Measurements from ENCODE around the gene EPHA1.

The EPHA1 gene
- total RNA-seq, result 65.3 to 111 reads per million in 2 donors

DNA sequence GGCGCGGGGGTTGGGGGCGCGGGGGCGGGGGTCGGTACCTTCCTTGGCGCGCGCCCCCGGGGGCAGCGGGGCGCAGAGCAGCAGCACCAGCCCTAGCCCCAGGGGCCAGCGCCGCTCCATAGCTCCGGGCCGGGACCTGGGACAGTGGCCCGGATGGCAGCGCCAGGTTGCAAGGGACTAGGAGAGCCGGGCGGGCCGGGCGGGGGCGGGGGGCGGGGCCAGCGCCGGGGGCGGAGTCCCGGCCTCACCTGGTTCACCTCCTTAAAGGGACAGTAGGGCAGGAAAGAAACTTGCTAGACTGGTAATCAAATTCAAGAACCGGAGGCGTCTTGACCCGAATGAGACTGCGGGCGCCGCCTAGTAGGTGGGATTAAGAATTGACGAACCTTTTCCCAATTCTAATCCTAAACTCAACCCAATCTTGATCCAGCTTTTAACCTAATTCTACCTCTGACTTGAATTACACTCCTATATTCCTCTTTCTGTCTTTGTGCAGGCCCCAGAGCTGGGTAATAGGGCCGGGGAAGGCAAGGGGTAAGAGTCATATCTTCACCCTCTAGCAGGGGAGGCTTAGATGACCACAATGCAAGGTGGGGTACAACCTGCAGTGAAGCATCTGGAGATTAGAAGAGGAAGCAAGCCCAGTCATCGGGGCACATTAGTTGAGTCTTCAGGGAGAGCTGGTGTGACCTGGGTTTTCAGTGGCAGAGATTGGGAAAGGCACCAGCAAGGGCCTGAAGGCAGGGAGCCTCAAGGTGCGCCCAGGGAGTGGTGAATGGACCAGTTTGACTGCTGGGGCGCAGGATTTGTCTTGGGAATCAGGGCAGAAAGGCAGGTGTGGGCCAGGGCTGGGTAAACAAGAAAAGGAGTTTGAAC is at the start of gene EPHA1:
EPHA1 (minus strand) TSS at position 171 of the 876 bp plus-strand sequence; CDS start at position 120, 51 bp downstream.
- DNase-seq, result no peak

DNA sequence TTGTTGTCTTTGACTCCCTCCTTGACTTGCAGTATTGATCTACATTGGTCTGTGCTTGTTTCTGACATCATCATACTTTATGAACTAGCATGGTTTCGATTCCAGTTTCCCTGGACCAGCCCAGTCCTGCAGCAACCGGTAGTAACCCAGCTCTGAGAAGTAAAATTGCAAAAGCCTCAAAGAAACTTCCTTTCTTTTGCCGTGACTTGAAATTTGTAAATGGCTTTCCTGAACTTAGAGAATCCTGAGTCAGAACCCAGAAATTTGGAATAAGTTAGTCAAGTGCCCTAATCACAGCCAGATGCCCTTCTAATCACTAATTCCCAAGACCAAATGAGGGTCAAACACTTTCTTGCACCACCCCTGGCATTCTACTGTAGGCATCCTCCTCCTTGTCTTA is 49.6 kb upstream of the EPHA1 start:
- DNase-seq, result no peak

DNA sequence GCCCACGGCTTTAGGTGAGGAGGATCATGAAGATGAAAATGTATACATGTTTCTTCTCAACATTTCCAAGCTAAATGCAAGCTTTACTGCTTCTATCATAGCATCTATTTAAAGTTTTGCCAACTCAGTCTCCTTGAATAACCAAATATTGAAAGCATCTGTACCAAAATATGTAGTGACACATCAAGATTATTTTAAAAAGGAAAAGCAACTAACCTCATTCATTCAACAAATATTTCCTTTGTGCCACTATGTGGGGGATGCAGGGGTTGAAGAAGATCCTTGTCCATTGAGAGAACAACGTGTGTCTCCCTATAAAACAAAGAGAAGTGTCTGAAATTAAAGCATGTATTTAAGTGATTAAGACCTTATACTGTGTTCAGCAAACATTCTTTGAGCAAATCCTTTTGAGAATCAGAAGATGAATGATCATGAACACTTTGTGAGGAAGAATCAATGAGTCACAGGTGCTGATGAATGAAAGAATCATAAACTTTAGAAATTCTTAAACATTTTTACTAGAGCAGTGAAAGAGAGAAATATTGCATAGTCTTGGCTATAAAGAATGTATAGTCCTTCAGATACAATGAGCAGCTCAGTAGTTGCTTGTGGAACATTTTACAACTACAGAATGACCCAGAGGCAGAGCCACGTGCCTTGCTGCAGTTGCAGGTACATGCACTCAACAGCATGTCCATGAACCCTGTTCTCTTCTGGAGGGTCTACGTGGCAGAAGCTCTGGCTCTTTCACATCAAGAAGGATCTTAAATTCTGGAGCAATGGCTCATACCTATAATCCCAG is 48.5 kb upstream of the EPHA1 start:
- DNase-seq, result no peak

DNA sequence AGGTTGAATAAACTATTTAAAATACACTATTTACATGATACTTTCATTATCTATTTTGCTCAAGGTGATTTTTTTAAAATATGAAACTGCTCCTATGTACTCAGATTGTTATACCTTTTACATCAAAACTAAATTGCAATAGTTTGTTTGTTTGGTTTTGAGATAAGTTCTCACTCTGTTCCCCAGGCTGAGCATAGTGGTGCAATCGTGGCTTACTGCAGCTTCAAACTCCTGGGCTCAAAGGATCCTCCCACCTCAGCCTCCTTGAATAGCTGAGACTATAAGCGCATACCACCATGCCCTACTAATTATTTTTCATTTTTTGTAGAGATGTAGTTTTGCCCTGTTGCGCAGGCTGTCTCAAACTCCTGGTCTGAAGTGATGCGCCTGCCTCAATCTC is 47.3 kb upstream of the EPHA1 start:
- DNase-seq, result no peak

DNA sequence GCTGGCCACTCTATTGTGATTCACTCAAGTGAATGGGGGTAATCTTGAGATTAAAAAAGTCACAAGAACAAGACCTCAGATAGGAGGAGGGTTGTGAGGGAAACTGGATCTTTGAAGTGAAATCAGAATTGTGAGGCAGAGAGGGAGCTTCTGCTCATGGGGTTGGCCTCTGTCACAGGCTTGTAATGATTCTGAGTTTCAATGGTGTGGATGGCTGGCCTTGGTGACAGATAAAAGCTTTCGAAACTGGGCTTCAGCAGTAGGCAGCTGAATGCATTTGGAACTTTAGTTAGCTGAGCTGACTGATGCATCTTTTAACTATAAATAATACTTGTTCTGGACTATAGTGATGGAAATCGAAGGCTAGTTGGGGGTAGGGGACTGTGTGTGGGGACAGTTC is 46.8 kb upstream of the EPHA1 start:
- DNase-seq, result no peak

DNA sequence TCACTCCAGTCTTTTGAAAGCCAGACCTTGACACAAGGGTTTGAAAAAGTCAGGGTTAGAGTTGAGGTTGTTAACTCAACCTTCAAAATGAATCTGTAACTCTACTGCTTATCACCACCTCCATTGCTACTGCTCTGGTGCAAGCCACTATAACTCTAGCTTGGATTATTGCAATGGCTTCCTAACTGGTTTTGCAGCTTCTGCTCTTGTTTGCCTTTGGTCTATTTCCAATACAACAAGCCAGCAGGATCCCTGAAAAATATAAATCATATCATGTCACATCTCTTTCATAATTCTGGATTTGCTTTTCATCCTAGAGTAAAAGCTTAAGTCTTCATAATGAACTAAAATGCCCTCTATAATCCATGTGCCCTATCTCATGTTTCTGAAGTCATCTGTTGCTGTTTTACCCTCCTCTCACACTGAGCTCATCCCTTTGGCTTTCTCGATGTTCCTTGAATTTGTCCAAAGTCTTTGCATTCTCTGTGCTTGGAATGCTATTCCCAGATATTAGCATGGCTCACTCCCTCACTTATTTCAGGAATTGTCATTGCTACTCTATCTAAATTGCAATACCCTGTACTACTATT is 45.5 kb upstream of the EPHA1 start:
- DNase-seq, result no peak

DNA sequence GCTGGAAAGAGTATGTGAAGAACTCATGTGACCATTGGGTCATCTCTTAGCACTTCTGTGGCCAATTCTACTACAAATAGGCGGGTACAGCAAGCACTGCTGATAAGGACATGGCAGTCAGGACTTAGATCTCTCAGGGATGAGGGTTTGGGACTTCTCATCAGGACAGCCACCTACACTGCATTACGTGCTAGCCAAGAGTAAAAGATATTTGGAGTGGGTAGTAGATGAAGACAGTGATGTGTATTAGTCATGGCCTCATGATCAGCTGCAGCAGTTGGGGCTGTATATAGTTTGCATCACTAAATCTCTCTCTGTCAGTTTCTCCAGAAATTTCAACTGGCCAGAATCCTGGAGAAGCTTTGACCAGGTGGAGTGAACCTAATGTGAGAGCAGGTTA is 43.8 kb upstream of the EPHA1 start:
- DNase-seq, result no peak

DNA sequence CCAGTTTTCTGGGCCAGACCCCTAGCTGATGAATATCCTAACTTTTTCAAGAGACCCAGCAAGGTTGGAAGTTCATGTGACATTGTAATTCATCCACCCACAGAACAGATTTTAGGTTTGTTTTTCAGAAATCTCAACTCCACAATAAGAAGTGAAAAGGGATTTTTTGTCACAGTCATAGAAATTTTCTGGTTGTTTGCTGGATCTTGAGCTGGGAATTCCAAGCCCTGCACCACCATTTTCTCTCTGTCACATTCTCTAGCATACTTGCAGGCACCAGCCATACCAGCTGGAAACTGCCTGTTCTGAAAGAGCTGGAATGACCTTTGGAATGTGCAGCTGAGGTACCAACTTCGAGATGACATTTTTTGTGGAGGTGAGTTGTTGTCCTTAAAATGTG is 43.1 kb upstream of the EPHA1 start:
- DNase-seq, result no peak

DNA sequence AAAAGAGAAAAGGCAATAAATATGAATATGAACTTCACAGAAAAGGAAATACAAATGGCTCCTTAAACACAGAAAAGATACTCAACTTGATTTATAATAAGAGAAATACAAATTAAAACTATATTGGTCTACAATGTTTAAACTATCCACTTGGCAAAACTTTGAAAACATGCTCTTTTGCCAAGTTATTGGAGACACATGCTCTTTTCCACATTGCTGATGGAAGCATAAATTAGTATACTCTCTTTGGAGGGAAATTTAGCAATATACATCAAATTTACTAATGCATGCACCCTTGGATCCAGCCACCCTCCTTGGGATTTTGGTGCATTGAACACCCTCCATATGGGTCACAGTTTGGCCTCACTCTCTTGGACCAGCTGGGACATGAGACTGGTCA is 42.5 kb upstream of the EPHA1 start:
- DNase-seq, result no peak

DNA sequence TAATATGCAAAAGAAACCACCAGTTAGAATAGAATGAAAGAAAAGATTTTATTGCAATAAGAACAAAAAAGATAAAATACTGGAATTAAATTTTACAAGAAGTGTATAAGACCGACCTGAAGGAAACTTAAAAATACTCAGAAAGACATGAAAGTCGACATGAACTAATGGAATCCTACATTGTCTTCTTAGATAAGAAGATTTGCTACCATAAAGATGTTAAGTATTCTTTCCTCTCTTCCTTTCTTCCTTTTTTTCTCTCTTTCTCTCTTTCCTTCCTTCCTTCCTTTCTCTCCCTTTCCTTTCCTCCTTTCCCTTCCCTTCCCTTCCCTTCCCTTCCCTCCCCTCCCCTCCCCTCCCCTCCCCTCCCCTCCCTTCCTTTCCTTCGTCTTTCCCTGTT is 41.1 kb upstream of the EPHA1 start:
- DNase-seq, result no peak

DNA sequence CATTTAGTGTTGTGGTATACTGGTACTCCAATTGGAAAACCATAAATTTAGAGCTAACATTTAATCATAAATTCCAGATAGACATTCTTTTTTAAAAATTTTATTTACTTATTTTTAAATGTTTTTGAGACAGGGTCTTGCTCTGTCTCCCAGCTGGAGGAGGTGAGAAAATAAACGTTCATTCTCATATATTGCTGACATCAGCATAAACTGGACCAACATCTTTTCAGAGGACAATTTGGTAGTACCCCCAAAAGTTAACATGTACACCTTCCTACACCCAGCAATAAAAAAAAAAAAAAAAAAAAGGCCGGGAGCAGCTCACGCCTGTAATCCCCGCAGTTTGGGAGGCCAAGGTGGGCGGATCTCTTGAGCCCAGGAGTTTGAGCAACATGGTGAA is 39.8 kb upstream of the EPHA1 start:
- DNase-seq, result no peak

DNA sequence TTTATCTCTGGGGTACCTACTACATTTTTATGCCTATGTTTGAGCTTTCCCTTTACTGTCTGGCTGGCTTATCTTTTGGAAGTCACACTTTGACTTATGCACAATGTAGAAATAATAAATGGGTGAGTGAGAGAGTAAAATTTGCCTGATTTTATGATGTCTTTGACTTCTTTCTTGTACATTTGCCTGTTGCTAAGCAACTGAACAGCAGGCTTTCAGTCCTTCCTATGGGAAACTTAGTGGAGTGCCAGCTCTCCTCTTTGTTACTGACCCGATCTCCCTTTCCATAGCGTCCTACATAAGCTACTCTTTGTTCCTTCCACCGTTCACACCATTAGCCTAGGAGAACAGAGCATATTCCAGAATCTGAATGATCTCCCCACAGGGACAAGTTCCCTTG is 38.8 kb upstream of the EPHA1 start:
- DNase-seq, result no peak

DNA sequence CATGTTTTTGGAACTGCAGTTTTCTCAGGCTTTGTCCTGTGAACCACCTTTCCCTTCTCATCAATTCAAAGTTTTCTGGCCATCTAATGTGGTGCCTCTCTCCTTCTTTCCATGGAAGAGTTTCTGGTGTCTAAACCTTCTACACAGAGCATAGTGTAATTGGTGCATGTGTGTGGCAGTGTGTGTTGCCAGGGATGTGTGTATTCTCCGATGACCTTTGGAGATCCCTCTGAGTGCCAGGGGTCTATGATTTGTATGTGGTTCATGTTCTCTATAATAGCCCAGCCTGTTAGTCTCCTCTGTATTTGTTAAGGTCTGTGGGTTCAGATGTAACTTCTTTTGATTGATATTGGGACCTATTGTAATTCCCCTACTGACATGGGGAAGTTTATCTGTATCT is 36.1 kb upstream of the EPHA1 start:
- no peak for DNase-seq

DNA sequence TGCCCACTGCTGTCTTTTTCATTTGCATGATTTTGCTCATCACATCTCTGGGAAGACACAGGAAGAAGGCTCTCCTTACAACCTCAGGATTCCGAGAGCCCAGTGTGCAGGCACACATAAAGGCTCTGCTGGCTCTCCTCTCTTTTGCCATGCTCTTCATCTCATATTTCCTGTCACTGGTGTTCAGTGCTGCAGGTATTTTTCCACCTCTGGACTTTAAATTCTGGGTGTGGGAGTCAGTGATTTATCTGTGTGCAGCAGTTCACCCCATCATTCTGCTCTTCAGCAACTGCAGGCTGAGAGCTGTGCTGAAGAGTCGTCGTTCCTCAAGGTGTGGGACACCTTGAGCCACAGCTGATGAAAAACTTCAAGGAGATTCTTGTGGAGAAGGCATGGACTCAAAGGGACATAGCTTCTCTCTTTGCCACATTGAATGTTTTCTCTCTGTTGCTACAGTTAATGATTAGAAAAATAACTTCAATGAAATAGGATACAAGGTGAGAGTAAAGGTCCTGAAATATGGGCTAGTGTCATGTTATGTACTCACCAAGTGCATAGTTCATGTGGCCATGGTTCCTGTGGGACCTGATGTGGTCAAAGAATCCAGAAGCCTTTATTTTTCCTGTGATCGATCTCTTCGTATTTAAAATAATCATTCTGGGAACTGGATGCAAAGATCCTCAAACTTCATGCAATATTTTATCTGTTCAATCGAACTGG is 35.6 kb upstream of the EPHA1 start:
- DNase-seq, result no peak

DNA sequence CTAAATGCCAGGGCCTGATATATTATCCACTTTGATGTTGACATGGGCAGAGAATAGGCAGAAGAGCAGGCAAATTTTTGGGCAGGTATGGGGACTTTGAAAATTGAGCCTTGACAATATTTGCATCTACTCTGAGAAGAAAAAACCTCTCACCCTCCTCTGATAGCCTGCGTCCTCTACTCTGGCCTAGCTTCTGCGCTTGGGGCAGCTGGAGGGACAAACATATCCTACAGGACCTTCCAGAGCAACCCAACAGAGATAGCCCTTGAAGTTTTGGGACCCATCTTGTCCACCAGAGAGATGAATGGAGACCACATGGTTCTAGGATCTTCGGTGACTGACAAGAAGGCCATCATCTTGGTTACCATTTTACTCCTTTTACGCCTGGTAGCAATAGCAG is 34.5 kb upstream of the EPHA1 start, which contains the start of gene TAS2R60:
TAS2R60 (plus strand) TSS at position 301 of the 400 bp plus-strand sequence; CDS start at position 301, 0 bp downstream.
- no peak for DNase-seq

DNA sequence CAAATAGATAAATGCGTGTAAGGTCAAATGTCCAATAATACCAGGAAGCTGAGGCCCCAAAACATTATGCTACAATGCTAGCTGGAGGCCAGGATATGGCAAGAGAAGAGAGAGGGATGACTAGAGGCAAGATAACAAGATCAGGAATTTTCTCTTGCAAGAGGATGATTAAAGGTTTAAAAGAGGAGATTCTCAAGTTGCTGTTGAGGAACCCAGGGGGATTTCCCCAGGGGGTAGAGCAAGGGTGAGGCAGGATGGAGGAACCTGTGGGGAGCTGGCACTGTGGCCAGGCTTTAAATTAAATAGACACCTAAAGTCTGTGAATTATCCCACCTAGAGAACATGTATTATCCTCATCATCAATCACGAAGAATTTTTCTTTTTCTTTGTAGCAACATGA is 31.2 kb upstream of the EPHA1 start:
- no peak for DNase-seq

DNA sequence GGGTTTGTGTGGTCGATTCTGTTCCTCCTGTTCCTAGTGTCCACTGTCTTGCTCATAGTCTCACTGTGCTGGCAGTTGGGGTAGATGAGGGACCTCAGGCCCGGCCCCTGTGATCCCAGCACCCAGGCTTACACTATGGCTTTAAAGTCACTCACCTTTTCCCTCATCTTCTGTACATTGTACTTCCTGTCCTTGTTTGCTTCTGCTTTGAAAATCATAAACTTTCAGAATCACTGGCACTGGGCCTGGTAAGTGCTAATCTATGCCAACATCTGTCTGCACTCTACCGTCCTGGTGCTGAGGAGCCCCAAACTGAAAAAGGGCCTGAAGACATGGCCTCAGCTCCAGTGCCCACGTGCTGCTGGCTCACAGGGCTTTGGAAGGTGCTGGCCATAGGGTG is 28.9 kb upstream of the EPHA1 start:
- DNase-seq, result no peak

DNA sequence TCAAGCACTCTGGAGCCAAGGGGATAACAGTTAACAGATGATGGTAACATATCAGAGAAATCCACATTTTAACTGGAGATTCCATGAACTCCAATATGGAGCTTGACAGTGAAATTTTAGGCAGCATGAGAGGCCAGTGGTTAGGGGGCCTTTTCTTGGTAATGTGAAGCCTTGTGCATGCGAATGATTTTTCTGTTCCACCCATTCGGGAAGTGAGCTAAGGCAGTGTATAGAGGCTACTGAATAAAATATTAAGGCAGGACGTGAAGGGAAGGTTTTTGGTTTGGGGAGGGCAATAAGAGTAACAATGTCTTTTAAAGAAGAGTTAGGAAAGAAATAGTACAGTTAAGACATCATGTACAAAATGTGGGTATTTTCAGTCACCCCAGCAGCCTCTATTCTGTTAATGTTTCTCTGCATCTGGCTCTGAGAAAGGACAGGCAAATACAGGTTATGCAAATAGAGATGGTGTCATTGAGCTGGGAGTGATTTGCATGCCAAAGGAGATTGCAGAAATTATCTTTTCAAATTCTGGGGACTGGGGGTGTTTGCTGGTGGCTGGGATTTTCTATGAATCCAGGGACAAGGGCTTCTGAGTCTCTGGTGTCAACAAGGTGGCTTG is 27.8 kb upstream of the EPHA1 start:
- DNase-seq, result no peak

DNA sequence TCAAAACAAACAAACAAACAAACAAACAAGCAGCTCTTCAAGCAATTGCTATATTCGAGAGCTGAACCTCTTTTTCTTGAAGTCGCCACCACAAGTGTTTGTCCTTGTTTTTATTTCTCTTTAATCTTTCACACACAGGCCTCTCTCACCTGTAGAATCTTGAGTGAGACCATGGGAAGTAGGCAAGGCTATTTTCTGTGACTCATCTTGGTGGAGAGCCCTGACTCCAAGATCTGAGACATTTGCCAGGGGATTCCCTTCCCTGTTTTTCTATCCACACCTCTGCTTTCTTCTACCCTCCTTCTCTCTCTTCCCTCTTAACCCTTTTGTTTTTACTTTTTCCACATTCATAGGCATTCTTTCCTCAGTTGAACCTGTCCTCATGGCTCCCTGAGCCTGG is 26.6 kb upstream of the EPHA1 start:
- no peak for DNase-seq

DNA sequence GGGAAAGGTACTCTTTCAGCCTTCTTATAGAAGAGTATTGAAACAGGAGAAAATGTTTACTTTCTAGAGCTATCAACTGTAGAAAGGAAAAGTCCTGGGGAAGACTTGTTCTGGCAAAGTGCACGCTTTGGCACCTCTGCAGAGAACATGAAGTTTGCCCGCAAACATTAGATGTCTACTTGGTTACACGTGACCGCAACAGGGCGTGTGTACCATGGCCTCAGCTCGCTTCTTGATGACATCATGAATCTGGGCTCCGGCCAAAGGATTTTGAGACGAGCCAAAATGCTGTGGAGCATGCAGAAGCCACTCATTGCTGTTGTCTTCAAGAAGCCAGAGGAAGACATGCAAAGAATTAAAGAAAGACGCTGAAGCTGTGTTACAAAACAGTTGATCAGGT is 26.0 kb upstream of the EPHA1 start:
- no peak for DNase-seq

DNA sequence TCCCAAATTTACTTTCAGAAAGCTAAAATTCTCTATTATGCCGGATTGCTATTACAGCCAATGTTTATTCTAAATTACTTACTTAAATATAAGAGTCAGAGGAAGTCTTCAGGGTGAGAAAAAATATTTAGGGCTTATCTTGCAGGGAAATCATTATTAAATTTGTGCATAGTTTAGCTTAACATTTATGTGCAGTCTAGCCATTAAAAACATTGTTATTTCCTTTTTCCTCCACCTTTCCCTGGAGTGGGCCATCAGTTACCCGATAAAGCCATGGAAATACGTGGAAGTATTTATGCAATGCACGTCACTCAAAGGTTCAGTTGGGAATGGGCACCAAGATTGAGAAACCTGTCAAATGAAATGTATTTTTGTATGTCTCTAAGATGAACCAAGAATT is 25.1 kb upstream of the EPHA1 start:
- no peak for DNase-seq

DNA sequence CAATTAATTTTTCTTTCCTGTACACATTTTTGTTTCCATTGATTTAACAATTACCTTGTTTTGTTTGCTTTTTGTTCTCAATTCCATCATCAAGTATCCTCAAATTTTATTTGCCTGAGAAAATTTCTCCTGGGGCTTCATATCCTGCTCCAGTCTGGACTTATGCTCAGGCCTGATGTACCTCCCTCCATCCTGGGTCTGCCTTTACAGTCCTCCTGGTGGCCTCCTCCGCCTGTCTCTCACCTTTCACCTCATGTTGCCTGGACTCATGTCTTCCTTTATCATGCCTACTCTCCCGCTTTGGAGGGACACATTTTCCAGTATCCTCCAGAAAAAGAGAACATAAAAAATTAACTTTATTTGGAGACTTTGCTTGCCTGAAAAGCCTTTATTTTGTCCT is 22.5 kb upstream of the EPHA1 start:
- DNase-seq, result no peak

Measured in activated gamma-delta T cell (primary cell).